Mesendoderm (in vitro differentiated cells): ENCODE measurements around the gene ZNF91.
"Not testable (repeated sequence)": the region's sequence is repeated elsewhere in the genome, so short reads cannot be mapped to it uniquely, and the experiment has no call there.

Experiments used
- DNase-seq: peaks from one replicate; pipeline ENCODE4 v3.0.0; 2013
- H2AK5ac ChIP-seq: 2 replicates; pipeline ENCODE4 v1.6.1; 2013; ENCODE audit warnings: low read length, inconsistent platforms
- H2BK120ac ChIP-seq: 2 replicates; pipeline ENCODE4 v1.6.1; 2013; ENCODE audit warnings: low read depth, mild to moderate bottlenecking, low read length, moderate library complexity, mixed read lengths
- H2BK15ac ChIP-seq: replicated peaks from 2 replicates; pipeline ENCODE4 v1.6.1; 2013; ENCODE audit warnings: low read depth, mild to moderate bottlenecking, moderate library complexity
- H2BK5ac ChIP-seq: 2 replicates; pipeline ENCODE4 v1.6.1; 2013; ENCODE audit warnings: low read length, inconsistent platforms
- H3K18ac ChIP-seq: 2 replicates; pipeline ENCODE4 v1.6.1; 2013; ENCODE audit warnings: mild to moderate bottlenecking, low read length, mixed read lengths
- H3K23ac ChIP-seq: one replicate; pipeline ENCODE4 v1.6.1; 2013; ENCODE audit warnings: low read length
- H3K27ac ChIP-seq: 2 replicates; pipeline ENCODE4 v1.5.1; 2013; ENCODE audit warnings: low read depth, mild to moderate bottlenecking, inconsistent platforms, low read length, moderate library complexity
- H3K27me3 ChIP-seq: 2 replicates; pipeline ENCODE4 v1.6.1; 2013; ENCODE audit warnings: low read length, control low read depth, mild to moderate bottlenecking, inconsistent platforms; ENCODE audit not compliant: insufficient read depth, poor library complexity
- H3K36me3 ChIP-seq: 2 replicates; pipeline ENCODE4 v1.6.1; 2013; ENCODE audit warnings: low read length, inconsistent platforms; ENCODE audit not compliant: control insufficient read depth, insufficient read depth
- H3K4ac ChIP-seq: one replicate; pipeline ENCODE4 v1.6.1; 2013; ENCODE audit warnings: low read depth, mild to moderate bottlenecking, low read length, moderate library complexity
- H3K4me1 ChIP-seq: 2 replicates; pipeline ENCODE4 v1.6.1; 2013; ENCODE audit warnings: low read depth, low read length, inconsistent platforms; ENCODE audit not compliant: control insufficient read depth
- H3K4me2 ChIP-seq: 2 replicates; pipeline ENCODE4 v1.6.1; 2013; ENCODE audit warnings: low read length
- H3K4me3 ChIP-seq: 2 replicates; pipeline ENCODE4 v1.5.1; 2013; ENCODE audit warnings: mild to moderate bottlenecking, low read length
- H3K56ac ChIP-seq: one replicate; pipeline ENCODE4 v1.6.1; 2013; ENCODE audit warnings: low read length
- H3K79me1 ChIP-seq: 2 replicates; pipeline ENCODE4 v1.6.1; 2013; ENCODE audit warnings: low read length, inconsistent platforms
- H3K79me2 ChIP-seq: 2 replicates; pipeline ENCODE4 v1.6.1; 2013; ENCODE audit warnings: mild to moderate bottlenecking, low read length; ENCODE audit not compliant: control insufficient read depth, insufficient read depth
- H3K9ac ChIP-seq: 2 replicates; pipeline ENCODE4 v1.6.1; 2013; ENCODE audit warnings: low read length, inconsistent platforms
- H4K5ac ChIP-seq: one replicate; pipeline ENCODE4 v1.6.1; 2013; ENCODE audit warnings: low read length
- H4K8ac ChIP-seq: one replicate; pipeline ENCODE4 v1.6.1; 2013; ENCODE audit warnings: low read depth, mild to moderate bottlenecking, control low read depth, low read length, moderate library complexity
- WGBS: extraction: QIAGEN DNeasy Blood & Tissue Kit; methylation state at CpG from one replicate; pipeline ENCODE4 v1.1.7; 2013; ENCODE audit warnings: low lambda C conversion rate, missing lambda C conversion rate; ENCODE audit not compliant: insufficient coverage; ENCODE audit errors: extremely low coverage; 5-methylcytosine and 5-hydroxymethylcytosine counted together

Gene ZNF91

DNA sequence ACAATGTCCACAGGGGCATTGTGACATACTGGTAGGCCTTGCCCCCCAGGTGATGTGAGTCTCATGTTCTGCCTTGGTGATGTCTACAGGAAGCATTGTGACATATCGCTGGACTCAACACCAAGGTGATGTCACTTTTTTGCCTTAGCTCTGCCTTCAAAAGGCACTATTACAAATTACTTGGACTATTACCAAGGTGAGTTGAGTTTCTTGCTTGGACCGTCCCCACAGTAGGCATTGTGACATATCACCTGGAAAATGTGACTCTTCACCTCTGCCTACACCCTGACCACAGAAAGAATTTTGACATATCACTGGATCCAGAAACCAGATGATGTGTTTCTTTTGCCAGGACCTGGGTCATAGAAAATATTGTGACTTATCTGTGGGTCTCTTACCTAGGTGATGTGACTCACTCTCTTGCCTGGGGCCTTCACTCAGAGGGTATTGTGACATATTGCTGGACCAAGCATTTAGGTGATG is 84.5 kb downstream of the ZNF91 start:
- no peak overlapping the region for H3K4me2 ChIP-seq
- H3K56ac ChIP-seq: no peak overlapping the region
- no CpG with 5 or more reads among the region's 2 CpGs for WGBS
- no peak overlapping the region for H4K8ac ChIP-seq
- no peak overlapping the region for H2AK5ac ChIP-seq
- H3K36me3 ChIP-seq: no peaks in the 10 kb centered on the region
- H3K4me3 ChIP-seq: no peak overlapping the region
- H3K79me2 ChIP-seq: no peaks in the 10 kb centered on the region
- H3K9ac ChIP-seq: no peak overlapping the region
- H3K18ac ChIP-seq: no peak overlapping the region
- no peak overlapping the region for H2BK15ac ChIP-seq
- no peak overlapping the region for H2BK5ac ChIP-seq
- DNase-seq: no peak
- H3K23ac ChIP-seq: no peak overlapping the region
- H3K4ac ChIP-seq: no peak overlapping the region
- H3K27me3 ChIP-seq: no peaks in the 10 kb centered on the region
- no peak overlapping the region for H4K5ac ChIP-seq
- H3K27ac ChIP-seq: no peak overlapping the region
- H3K4me1 ChIP-seq: no peaks in the 10 kb centered on the region
- no peaks in the 10 kb centered on the region for H3K79me1 ChIP-seq
- no peak overlapping the region for H2BK120ac ChIP-seq

DNA sequence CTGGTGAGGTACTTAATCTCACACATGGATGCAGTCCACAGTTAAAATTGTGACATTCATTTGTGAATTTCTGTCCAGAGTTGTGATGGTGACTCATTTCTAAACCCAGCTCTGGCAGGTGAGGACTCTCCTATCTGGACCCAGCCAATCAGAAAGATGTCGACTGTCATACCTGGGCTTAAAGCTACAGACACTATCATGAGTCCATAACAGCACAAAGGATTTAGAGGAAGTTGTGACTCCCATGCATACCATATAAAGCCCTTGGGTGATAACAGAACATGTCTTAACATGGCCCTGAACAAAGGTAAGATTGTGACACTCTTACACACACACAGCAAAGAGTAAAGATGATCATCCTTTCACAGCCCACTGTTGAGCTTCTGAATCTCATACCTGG is 85.3 kb downstream of the ZNF91 start:
- H4K8ac ChIP-seq: no peak overlapping the region
- no CpG with 5 or more reads among the region's 1 CpG for WGBS
- no peak overlapping the region for H4K5ac ChIP-seq
- H3K9ac ChIP-seq: no peak overlapping the region
- no peaks in the 10 kb centered on the region for H3K36me3 ChIP-seq
- H3K27ac ChIP-seq: no peak overlapping the region
- no peak overlapping the region for H2BK5ac ChIP-seq
- no peak overlapping the region for H3K4me2 ChIP-seq
- no peak overlapping the region for H2AK5ac ChIP-seq
- no peaks in the 10 kb centered on the region for H3K79me2 ChIP-seq
- no peaks in the 10 kb centered on the region for H3K4me1 ChIP-seq
- no peak overlapping the region for H3K4me3 ChIP-seq
- H3K27me3 ChIP-seq: no peaks in the 10 kb centered on the region
- no peak overlapping the region for H2BK15ac ChIP-seq
- no peak for DNase-seq
- H3K23ac ChIP-seq: no peak overlapping the region
- H3K18ac ChIP-seq: no peak overlapping the region
- no peaks in the 10 kb centered on the region for H3K79me1 ChIP-seq
- H3K56ac ChIP-seq: no peak overlapping the region
- H3K4ac ChIP-seq: no peak overlapping the region
- H2BK120ac ChIP-seq: no peak overlapping the region

DNA sequence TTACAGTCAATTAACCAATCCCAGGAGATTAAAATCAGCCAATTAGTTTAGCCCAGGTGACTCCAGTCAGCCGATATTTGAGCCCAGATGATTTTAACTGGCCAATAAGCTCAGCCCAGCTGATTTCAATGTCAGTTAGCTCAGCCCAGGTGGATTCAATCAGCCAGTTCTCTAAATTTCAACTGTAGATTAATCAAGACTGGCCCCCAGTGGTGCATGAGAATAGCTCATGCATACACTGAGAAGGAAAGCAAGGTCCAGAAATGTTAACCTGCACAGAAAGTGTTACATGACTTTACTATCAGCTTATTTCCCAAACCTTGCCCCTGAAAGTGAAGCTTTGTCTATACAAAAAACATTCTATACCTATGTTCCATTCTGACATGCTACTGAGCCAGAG is 89.7 kb downstream of the ZNF91 start:
- Histone ChIP-seq H3K36me3 (no peaks in the 10 kb centered on the region), H3K27me3 (no peaks in the 10 kb centered on the region), H3K23ac (no peak overlapping the region), H3K4me2 (no peak overlapping the region), H4K8ac (no peak overlapping the region), H3K27ac (no peak overlapping the region), H3K9ac (no peak overlapping the region), H4K5ac (no peak overlapping the region), H3K18ac (no peak overlapping the region), H3K56ac (no peak overlapping the region), H2BK5ac (no peak overlapping the region), H2BK15ac (no peak overlapping the region), H3K4me3 (no peak overlapping the region), H2BK120ac (no peak overlapping the region), H3K79me1 (no peaks in the 10 kb centered on the region), H3K4me1 (no peaks in the 10 kb centered on the region), H3K4ac (no peak overlapping the region), H2AK5ac (no peak overlapping the region), H3K79me2 (no peaks in the 10 kb centered on the region)
- no peak for DNase-seq
- no CpG with 5 or more reads among the region's 1 CpG for WGBS

DNA sequence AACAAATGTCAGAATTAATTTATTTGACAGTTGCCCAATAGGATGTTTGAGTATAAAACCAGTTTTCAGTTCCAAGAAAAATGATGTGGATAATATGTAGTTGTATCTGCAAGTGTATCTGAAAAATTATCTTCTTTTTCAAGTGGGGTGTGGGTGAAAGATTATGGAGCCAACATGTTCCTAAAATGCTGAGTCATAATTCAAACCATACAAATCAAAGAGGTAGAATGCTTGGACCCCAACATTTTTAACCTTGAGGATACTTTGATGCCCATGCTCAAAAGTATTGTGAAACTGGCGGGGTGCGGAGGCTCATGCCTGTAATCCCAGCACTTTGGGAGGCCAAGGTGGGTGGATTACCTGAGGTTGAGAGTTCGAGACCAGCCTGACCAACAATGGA is 91.0 kb downstream of the ZNF91 start:
- H3K36me3 ChIP-seq: no peaks in the 10 kb centered on the region
- H2BK120ac ChIP-seq: no peak overlapping the region
- H2BK5ac ChIP-seq: no peak overlapping the region
- no peak overlapping the region for H3K27ac ChIP-seq
- H3K9ac ChIP-seq: no peak overlapping the region
- no peaks in the 10 kb centered on the region for H3K79me2 ChIP-seq
- no peak overlapping the region for H3K4ac ChIP-seq
- H3K4me2 ChIP-seq: no peak overlapping the region
- no peak overlapping the region for H4K8ac ChIP-seq
- no peak overlapping the region for H3K23ac ChIP-seq
- DNase-seq: no peak
- no peak overlapping the region for H2BK15ac ChIP-seq
- WGBS: no CpG with 5 or more reads among the region's 3 CpGs
- no peak overlapping the region for H4K5ac ChIP-seq
- H3K4me1 ChIP-seq: no peaks in the 10 kb centered on the region
- H3K79me1 ChIP-seq: no peaks in the 10 kb centered on the region
- no peak overlapping the region for H3K4me3 ChIP-seq
- no peak overlapping the region for H2AK5ac ChIP-seq
- no peak overlapping the region for H3K18ac ChIP-seq
- H3K56ac ChIP-seq: no peak overlapping the region
- H3K27me3 ChIP-seq: no peaks in the 10 kb centered on the region

DNA sequence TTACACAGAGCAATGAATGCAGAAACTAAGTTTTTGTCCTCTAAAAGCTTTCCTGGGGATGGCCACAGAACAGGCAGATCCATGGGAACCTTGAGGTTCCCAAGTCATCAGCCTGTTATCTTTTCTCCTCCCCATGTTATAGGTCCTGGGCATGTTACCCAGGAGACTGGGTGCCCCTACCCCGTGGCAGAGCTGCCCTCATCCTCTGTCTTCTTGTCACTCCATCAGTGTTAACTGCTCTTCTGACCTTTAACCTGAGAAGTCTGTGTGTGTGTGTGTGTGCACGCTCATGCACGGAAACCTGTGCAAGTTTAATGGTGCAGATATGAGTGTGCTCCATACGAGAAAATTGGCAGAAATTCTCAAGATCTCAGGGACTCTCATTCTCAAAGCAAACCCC is 101.1 kb downstream of the ZNF91 start:
- Histone ChIP-seq H3K4me1 (no peaks in the 10 kb centered on the region), H3K27me3 (no peaks in the 10 kb centered on the region), H3K56ac (no peak overlapping the region), H3K36me3 (no peaks in the 10 kb centered on the region), H2AK5ac (no peak overlapping the region), H3K23ac (no peak overlapping the region), H3K4me2 (no peak overlapping the region), H3K79me1 (no peaks in the 10 kb centered on the region), H2BK120ac (no peak overlapping the region), H3K18ac (no peak overlapping the region), H4K8ac (no peak overlapping the region), H3K27ac (no peak overlapping the region), H3K79me2 (no peaks in the 10 kb centered on the region), H3K4me3 (no peak overlapping the region), H2BK15ac (no peak overlapping the region), H2BK5ac (no peak overlapping the region), H3K9ac (no peak overlapping the region), H4K5ac (no peak overlapping the region), H3K4ac (no peak overlapping the region)
- DNase-seq: no peak
- WGBS: no CpG with 5 or more reads among the region's 4 CpGs

DNA sequence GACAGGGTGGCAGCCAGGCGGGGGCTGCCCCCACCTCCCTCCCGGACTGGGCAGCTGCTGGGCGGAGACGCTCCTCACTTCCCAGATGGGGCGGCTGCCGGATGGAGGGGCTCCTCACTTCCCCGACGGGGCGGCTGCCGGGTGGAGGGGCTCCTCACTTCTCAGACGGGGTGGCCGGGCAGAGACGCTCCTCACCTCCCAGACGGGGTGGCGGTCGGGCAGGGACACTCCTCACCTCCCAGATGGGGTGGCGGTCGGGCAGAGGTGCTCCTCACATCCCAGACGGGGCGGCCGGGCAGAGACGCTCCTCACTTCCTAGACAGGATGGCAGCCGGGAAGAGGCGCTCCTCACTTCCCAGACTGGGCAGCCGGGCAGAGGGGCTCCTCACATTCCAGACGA is 105.3 kb downstream of the ZNF91 start:
- H2BK5ac ChIP-seq, H2BK120ac ChIP-seq, H3K4ac ChIP-seq, H3K4me1 ChIP-seq, H3K79me1 ChIP-seq, H3K27ac ChIP-seq, H3K36me3 ChIP-seq, H3K27me3 ChIP-seq, H3K56ac ChIP-seq, DNase-seq, H4K8ac ChIP-seq, H3K4me3 ChIP-seq, H3K23ac ChIP-seq, H4K5ac ChIP-seq, H3K4me2 ChIP-seq, H3K18ac ChIP-seq, H2AK5ac ChIP-seq, H2BK15ac ChIP-seq, H3K9ac ChIP-seq, H3K79me2 ChIP-seq: not testable (repeated sequence)
- no CpG with 5 or more reads among the region's 26 CpGs for WGBS
